ENCODE measurements around the gene SMAD3. TPM values are rescaled to one million over a fixed set of nuclear protein-coding genes. Genes with fewer than 3 reads are reported as not detected.

SMAD3 gene
- total and polyA plus RNA-seq, 10 of the 15 experiments (the other 5 are each of a cell fraction or from before 2014, with no cell fraction given): 5.6 to 43.2 (median 16.0) TPM

GRCh38 chr15:67114846-67115585, 49.6 kb downstream of the SMAD3 start:
- Histone ChIP-seq H2AFZ (ENCODE audit: control insufficient read depth, low read depth, low read length) (no peak overlapping the region), H4K20me1 (ENCODE audit: control insufficient read depth, insufficient read depth) (no peaks in the 10 kb centered on the region), H3K27ac (ENCODE audit: control insufficient read depth, insufficient read depth) (0 out of 2 replicates have a peak overlapping the region, but pooled peaks have one; percentile 81), H3K27me3 (replicated peaks in 1 of 2; ENCODE audit: control insufficient read depth in 2 of 2, insufficient read depth in 2 of 2, low read length in 1 of 2) (no peaks in the 10 kb centered on the region), H3K79me2 (ENCODE audit: control insufficient read depth, insufficient read depth, low read length) (peaks cover 68% of the 10 kb centered on the region), H3K9ac (ENCODE audit: control insufficient read depth, insufficient read depth, low read length) (no peak overlapping the region), H3K9me3 (replicated peaks; ENCODE audit: control insufficient read depth, insufficient read depth, low read length) (peaks cover 6% of the 10 kb centered on the region), H3K36me3 (ENCODE audit: control insufficient read depth in 2 of 2, insufficient read depth in 2 of 2, low read length in 1 of 2) (peaks cover 0 to 5% of the 10 kb centered on the region in 2 experiments; a peak in 2 of 4 replicates), H3K4me3 (no peak overlapping the region), H3K4me2 (ENCODE audit: control insufficient read depth, insufficient read depth) (no peak overlapping the region), H3K4me1 (ENCODE audit: control insufficient read depth, insufficient read depth, low read length) (peaks cover 46% of the 10 kb centered on the region)
- intact Hi-C loops (cut with micrococcal nuclease; ENCODE audit: unreplicated experiment): loop anchor here (5.0 kb wide), 1 partner anchor 33 kb away; no protein-coding TSS in a partner anchor
- FAIRE-seq (no peak), DNase-seq (ENCODE audit: low read depth, low spot score) (no peak), ATAC-seq (no peak)
- SMC1A ChIA-PET (ENCODE audit: uncharacterized antibody, unreplicated experiment): interaction anchor here (2.2 to 14.1 kb wide), 3 partner anchors 9 to 21 kb away, joined by 9 to 179 read pairs (median 77); no protein-coding TSS in a partner anchor
- TF ChIP-seq HCFC1 (IDR thresholded peaks at IDR 0.05; ENCODE audit: low read length) (no peak), NFYB (IDR thresholded peaks at IDR 0.05; ENCODE audit: insufficient read depth, low read depth, low read length) (no peak), JUND (IDR thresholded peaks at IDR 0.05; ENCODE audit: low read depth, low read length) (no peak), SKIL (IDR thresholded peaks at IDR 0.05; ENCODE audit: low read depth, poor library complexity, severe bottlenecking) (no peak), ZBTB33 (IDR thresholded peaks at IDR 0.05) (no peak), BHLHE40 (IDR thresholded peaks at IDR 0.05; ENCODE audit: borderline replicate concordance in 1 of 2, low read depth in 2 of 2, low read length in 1 of 2) (no peak), RUNX3 (IDR thresholded peaks at IDR 0.05; ENCODE audit: low read length) (0 out of 2 replicates have a peak, but pooled peaks have one; percentile 23), PBX3 (IDR thresholded peaks at IDR 0.05; ENCODE audit: insufficient replicate concordance, low read depth, low read length) (no peak)
- 60% methylated on average over 6 of the region's 6 CpGs for WGBS (ENCODE audit: insufficient coverage, insufficient replicate concordance, low lambda C conversion rate, missing lambda C conversion rate)
- RAD21 ChIA-PET (ENCODE audit: unreplicated experiment): interaction anchor here (0.6 kb wide), 1 partner anchor 61 kb away, joined by 3 read pairs; no protein-coding TSS in a partner anchor
- POLR2A ChIA-PET: interaction anchor here (1.7 kb wide), 1 partner anchor 12 kb away, joined by 5 read pairs; no protein-coding TSS in a partner anchor
- in situ Hi-C loops (cut with MboI): no loop called here
- CTCF ChIA-PET: interaction anchor here (2.9 kb wide), 1 partner anchor 16 kb away, joined by 6 read pairs; no protein-coding TSS in a partner anchor
- BruUV-seq (replicated peaks): no TSS peak
